ENCODE results near the gene SRRM3.
"Not testable (repeated sequence)": the region's sequence is repeated elsewhere in the genome, so short reads cannot be mapped to it uniquely, and the experiment has no call there.

The SRRM3 gene

GRCh38 chr7:76232698-76233097 is 31.0 kb downstream of the SRRM3 start:
- no peak for DNase-seq

GRCh38 chr7:76233538-76234281 is 32.0 kb downstream of the SRRM3 start:
- DNase-seq = no peak

GRCh38 chr7:76234282-76234584 is 32.5 kb downstream of the SRRM3 start:
- DNase-seq = no peak

- DNase-seq = no peak
Observed at GRCh38 chr7:76234931-76235441, 33.3 kb downstream of the SRRM3 start.

GRCh38 chr7:76236224-76236623 is 34.5 kb downstream of the SRRM3 start:
- DNase-seq = no peak

GRCh38 chr7:76238326-76238725 is 36.6 kb downstream of the SRRM3 start:
- no peak for DNase-seq

GRCh38 chr7:76241141-76241540 is 39.4 kb downstream of the SRRM3 start:
- no peak for DNase-seq

- not testable (repeated sequence) for DNase-seq
Observed at GRCh38 chr7:76242517-76243063, 40.9 kb downstream of the SRRM3 start.

GRCh38 chr7:76244781-76245391 is 43.2 kb downstream of the SRRM3 start:
- no peak for DNase-seq

- no peak for DNase-seq
Observed at GRCh38 chr7:76246804-76247389, 45.2 kb downstream of the SRRM3 start.

- no peak for DNase-seq
Observed at GRCh38 chr7:76247938-76248337, 46.2 kb downstream of the SRRM3 start.

- no peak for DNase-seq
Observed at GRCh38 chr7:76252021-76252420, 50.3 kb downstream of the SRRM3 start.

- DNase-seq = no peak
Observed at GRCh38 chr7:76254781-76255180, 53.1 kb downstream of the SRRM3 start.

- DNase-seq = no peak
Observed at GRCh38 chr7:76257973-76258372, 56.3 kb downstream of the SRRM3 start.

GRCh38 chr7:76259124-76260093 is 57.7 kb downstream of the SRRM3 start:
- DNase-seq = no peak

- DNase-seq = peak; percentile 24
Observed at GRCh38 chr7:76260171-76260703, 58.5 kb downstream of the SRRM3 start.

- no peak for DNase-seq
Observed at GRCh38 chr7:76261329-76261728, 59.6 kb downstream of the SRRM3 start.

- no peak for DNase-seq
Observed at GRCh38 chr7:76261931-76262330, 60.2 kb downstream of the SRRM3 start.

GRCh38 chr7:76262683-76263402 is 61.1 kb downstream of the SRRM3 start:
- peak; percentile 38 for DNase-seq

GRCh38 chr7:76265299-76265698 is 63.6 kb downstream of the SRRM3 start:
- no peak for DNase-seq

- no peak for DNase-seq
Observed at GRCh38 chr7:76267107-76267893, 65.6 kb downstream of the SRRM3 start.

Data from NCI-H2171 treated with DMSO at 0.1 percent for 48 hours (cell line).